G401 (cell line): Measurements from ENCODE around the gene PEAK1. TPM values are rescaled to one million over a fixed set of nuclear protein-coding genes. Genes with fewer than 3 reads are reported as not detected.

Source experiments
- DNase-seq: peaks from one replicate; pipeline ENCODE4 v3.0.0-alpha.2; 2015; ENCODE audit warnings: low spot score
- in situ Hi-C: cut with HindIII; loops from 2 replicates; pipeline ENCODE4 v1.10.0; 2016; ENCODE audit warnings: low sequenced_read_pairs, mixed read lengths
- total RNA-seq: library from RNA; depleted of rRNA; stranded (reverse); fragments of >200 nt; shearing (Covaris generic); gene quantifications from 2 replicates; pipeline ENCODE4 v1.2.3, GENCODE V29; 2014

PEAK1 gene
- total RNA-seq, 1 experiment from 2014 or later: 14.3 TPM

DNA sequence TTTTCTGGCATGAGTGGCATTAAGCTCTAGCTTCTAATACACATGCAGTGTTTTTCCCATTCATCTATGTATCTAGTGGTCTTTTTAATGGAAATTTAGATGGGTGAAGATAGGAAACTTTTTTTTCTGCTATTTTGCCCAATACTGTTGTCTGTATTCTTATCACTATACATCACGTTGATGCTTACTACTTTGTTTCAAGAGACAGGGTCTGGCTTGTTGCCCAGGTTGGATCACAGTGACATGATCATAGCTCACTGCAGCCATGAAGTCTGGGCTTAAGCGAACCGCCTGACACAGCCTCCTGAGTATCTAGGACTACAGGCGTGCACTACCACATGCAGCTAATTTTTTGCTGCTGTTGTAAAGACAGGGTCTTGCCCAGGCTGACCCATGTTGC lies 84.6 kb downstream of the PEAK1 start:
- in situ Hi-C loops: no loop called here

DNA sequence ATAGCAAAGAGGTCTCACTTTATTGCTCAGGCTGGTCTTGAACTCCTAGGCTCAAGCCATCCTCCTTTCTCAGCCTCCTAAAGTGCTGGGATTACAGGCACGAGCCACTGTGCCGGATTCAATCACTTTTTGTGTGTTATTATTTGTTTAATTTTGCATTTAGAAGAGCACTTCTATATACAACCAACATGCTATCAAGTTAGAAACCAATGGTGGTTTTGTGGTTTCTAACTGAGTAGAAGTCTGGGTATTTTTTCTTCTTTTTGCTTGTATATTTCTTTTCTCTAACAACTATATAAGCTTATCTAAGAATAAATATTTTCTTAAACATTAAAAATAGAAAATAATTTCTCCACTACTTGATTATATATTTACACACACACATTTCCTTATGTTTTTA lies 86.7 kb downstream of the PEAK1 start:
- no peak for DNase-seq
- in situ Hi-C loops: no loop called here

More for the DNA sequence above, 84.6 kb downstream of the PEAK1 start:
- peak; percentile 44 for DNase-seq

DNA sequence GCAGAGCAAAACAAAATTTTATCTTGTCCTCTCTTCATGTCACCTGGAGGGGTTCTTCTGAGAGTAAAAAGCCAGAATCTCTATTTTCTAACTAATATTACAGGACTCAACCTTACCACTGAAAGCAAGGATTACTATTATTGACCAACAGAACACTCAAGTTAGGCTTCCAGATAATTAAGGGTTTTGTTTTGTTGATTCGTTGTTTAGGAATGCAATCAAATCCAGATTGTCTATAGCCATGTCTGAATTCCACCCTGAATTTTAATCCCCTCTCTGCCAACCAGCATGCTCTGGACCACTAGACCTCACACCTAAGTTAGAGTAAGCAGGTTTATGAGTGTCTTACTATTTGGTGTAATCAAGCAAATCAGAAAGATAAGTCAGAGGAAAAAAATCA lies 90.7 kb downstream of the PEAK1 start:
- in situ Hi-C loops: no loop called here
- no peak for DNase-seq

DNA sequence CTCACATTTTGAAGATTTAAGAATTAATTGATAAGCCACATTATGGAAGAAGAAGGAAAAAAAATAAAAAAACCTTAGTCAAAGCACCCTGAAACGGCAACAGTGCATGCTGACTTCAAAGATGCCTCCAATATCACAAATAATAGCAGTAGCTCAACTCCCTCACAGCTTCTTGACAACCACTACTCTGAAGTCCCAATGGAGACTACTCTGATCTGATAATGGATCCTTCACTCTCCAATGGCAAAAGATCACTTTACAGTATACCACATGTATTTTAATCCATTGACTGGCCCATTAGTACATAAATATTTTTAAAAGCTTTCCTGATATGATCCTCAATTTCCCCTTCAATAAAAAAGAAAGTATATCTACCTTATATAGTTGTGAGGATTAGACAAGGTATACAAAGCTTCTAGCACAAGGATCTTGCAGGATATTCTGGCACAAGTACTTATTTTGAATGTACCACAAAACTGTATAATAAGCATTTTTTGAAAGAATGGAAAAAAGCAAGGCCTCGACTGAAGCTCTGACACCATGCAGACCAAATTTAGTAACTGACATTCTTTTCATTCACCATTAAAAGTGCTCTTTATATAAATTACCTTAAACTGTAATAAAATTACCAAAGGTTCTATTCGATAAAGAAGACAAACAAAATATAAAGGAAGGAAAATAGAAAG lies 91.9 kb downstream of the PEAK1 start:
- no peak for DNase-seq
- in situ Hi-C loops: no loop called here

DNA sequence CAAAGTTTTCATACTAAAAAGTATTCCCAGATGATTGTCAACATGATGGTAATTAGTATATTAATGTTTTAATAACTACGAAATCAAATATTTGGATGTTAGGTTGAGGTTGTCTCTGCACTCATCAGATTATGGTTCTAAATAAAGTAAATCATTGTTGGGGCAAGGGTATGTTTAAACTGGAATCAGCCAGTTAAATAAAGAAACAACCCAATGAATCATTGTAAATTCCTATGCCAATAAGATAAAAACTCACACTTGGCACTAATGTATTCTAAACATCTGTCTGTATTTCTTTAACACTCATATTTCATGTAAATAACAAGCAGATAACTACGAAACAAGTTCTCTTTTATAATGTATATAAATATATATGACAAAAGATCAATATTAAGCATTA lies 92.7 kb downstream of the PEAK1 start:
- in situ Hi-C loops: no loop called here

DNA sequence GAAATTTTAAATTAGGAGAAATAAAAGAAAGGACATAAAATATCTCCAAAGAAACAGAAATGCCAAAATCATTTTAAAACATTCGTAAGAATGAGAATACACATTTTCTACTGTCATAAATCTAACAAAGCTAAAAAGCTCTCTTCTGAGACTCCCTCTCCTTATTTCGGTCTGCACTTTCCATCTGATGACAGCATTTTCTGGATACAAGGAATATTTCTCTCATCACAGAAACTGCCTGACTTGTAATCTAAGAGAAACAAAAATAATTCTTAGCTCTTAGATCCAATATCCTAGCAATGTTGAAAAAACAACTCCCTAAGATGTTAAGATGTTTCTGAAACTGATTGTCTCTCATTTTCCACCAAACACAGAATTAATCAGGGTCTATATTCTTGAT lies 93.5 kb downstream of the PEAK1 start:
- in situ Hi-C loops: no loop called here
- DNase-seq: no peak

More for the DNA sequence above, 92.7 kb downstream of the PEAK1 start:
- DNase-seq: no peak

DNA sequence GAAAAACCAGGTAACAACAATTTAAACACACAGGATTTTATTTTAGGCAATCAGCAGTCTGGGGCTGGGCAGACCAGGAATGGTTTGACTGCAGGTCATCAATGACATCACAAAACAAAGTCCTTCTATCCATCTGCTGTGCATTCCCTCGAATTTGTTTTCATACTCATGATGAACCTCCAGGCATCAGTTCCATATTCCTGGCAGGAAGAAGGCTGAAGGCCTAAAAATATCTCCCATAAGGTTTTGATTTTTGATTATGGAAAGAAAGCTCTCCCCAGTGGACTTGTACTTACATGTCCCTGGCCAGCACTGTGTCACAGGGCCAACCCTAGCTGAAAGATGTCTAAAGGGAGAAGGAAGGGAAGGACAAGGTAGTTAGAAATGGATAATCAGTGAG lies 107.4 kb downstream of the PEAK1 start:
- DNase-seq: no peak
- in situ Hi-C loops: no loop called here

DNA sequence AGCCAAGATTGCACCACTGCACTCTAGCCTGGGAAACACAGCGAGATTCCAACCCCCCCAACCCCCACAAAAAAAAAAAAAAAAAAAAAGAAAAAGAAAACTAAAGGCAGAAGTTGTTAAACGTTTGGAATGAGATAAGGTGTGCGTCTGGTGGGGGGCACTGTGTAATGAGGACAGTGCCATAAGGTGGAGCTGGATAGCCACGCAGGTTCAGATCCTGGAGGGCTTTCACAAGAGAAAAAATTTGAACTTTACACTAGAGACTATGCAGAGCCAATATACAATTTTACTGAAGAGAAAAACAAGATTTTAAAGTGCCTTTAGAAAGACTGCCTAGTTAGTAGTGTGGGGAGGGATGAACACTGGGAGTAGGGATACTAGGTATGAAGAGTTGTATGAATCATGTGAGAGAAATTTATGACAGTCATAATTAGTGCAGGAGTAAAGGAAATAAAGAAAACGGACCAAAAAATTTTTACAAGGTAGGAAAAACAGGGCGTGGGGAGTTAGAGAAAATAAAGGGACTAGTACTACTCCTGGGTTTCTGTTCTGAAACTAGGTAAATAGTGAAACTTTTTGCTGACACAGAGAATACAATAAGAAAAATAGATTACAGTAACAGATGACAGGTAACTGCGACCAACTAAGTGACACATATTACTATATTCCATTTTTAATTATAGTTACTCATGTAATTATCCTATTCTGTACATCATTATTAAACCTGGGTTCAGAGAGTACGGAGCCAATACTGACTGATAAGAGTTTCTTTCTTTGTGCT lies 108.1 kb downstream of the PEAK1 start:
- no peak for DNase-seq
- in situ Hi-C loops: no loop called here

DNA sequence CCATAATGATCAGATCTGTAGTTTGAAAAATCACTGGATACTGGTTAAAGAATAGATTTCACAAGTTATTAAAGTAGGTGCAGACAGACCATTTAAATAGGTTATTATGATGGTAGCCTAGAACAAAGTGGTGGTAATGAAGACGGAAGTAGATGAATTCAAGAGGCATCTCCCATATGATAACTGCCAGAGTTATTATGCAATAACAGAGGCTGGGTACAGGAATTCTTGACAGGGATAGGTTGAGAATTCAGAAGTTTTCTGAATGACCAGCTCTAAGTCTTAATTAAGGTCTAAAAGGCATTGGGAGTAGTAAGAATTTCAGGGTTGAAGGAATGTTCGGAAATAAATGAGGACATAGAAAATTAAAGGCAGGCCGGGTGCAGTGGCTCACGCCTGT lies 108.9 kb downstream of the PEAK1 start:
- in situ Hi-C loops: no loop called here
- DNase-seq: no peak

DNA sequence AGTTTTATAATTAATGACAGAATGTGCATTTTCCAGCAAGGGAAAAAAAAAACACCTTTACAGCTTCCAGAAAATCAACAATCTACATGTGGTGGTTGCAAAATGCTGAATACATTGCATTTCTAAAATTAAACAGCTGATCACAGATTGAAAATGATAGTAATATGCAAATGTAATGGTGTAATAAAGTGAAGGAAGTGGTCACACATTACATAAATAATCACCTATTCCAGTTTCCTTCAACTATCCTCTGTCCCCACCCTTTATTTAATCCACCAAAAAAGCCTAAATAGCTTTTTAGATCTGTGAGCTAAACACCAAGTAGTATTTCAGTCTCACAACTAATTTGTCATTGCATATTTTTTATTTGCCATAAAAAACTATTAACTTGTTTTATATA lies 110.5 kb downstream of the PEAK1 start:
- in situ Hi-C loops: no loop called here
- no peak for DNase-seq

DNA sequence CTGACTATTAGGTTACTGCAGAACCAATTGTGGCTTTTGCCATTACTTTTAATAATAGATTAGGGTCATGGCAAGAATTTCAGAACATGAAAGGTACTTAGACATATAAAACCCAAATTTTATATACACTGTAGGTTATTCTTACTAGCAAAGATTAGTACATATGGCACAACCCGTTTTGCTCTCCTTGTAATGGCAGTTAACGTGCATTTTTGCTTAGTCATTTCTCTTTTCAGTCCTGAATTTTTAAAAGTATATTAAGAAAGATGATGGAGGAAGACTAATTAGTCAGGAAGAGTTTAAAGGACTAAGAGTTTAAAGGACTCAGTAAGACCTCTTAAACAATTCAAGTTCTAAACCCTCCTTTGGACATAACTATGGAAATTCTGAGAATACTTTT lies 114.0 kb downstream of the PEAK1 start:
- DNase-seq: no peak
- in situ Hi-C loops: no loop called here

DNA sequence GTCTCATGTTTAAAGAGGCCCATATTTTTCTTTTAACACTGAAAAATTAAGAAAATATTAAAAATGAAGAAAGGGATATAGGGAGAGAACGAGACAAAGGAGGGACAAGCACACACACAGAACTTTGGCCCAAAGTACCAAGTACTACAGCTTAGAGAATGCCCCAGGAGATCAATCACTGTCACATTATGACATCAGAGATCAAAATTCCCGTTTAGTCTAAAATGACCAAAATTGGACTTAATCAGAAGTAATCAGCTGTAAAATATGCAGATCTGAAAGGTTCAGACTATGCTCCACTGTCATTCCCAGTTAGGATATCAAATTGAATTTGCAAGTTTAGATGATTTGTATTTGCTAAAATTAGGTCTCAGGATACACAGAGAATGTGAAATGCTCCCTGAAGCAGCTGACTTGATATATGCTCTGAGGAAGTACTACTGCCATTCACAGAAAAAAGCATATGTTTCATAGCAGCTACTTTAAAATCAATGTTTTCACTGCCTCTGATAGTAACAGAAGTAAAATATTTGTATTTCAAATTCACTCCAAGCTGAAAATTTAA lies 123.0 kb downstream of the PEAK1 start:
- in situ Hi-C loops: no loop called here
- no peak for DNase-seq

DNA sequence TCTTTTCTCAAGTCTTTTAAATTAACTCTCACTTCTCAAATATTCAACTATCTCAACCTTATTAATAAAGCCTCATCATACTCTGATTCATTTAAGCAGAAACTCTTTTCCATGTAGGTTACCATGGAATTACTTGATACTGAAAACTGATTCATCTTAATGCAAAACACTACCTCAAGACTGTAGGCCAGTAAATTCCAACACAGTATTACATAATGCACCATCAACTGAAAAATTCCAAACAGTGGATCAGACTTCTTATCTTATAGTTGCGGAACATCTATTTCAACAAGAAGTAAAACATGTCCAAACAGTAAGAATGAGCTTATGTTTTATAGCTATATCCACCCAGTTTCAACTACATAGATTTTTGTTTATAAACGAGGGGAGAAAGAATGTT lies 124.5 kb downstream of the PEAK1 start:
- no peak for DNase-seq

DNA sequence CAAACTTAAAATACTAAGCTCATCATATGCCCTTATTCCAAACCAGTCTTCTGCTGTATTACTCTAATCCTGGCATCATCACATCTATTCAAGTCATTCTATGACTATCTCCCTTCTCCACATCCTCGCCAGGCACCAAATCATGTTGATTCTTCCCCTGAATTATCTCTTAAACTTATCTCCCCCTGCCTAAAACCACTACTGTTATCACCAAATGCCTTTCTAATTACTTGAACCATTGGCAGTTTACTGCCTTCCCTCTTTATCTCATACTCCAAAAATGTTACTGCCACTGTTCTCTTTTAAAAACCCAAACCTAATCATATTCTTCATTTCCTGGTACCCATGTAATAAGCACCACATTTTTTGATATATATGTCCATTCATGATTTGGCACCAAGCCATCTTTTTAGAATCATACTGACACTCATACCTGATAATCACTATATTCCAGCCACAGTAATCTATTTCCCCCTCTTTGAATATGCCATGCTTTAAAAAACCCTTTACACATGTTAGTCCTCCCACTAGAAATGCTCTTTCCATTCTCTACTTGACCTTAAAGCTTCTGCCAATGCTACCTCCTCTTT lies 126.8 kb downstream of the PEAK1 start:
- in situ Hi-C loops: no loop called here
- DNase-seq: no peak

More for the DNA sequence above, 124.5 kb downstream of the PEAK1 start:
- in situ Hi-C loops: no loop called here

DNA sequence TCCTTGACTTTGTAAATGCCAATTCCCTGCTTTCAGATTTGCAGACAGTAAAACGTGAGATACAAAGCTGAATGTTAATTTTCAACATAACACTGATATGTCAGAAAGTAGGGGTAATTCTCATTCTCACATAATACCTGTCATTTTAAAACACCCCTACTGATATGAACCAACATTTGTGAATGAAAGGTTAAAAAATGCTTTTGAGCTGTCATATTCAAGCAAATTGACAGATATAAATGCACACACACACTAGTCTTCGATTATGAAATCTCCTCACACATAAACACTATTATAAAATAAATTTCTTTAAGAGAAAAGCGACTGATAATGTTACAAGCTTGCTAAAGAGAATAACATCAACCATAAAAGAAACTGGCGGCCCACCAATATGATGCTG lies 128.8 kb downstream of the PEAK1 start:
- in situ Hi-C loops: no loop called here
- no peak for DNase-seq

DNA sequence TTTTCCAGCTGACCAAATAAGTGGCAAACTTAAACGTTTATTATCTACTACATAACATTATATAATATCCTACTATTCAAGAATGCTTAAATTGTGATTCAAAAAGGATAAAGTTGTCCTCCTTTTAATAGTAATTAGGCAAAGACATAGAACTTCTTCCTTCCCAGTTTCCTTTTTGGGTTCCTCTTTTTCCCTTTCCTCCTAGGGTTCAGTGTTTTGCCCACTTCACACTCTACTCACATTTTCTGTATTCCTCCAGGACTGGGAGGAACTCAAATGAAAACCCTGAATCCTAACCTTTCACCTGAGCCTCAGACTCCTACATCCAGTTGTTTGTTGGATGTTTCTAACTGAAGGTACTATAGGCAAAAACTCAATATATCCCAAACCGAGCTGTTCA lies 132.5 kb downstream of the PEAK1 start:
- in situ Hi-C loops: no loop called here
- no peak for DNase-seq

DNA sequence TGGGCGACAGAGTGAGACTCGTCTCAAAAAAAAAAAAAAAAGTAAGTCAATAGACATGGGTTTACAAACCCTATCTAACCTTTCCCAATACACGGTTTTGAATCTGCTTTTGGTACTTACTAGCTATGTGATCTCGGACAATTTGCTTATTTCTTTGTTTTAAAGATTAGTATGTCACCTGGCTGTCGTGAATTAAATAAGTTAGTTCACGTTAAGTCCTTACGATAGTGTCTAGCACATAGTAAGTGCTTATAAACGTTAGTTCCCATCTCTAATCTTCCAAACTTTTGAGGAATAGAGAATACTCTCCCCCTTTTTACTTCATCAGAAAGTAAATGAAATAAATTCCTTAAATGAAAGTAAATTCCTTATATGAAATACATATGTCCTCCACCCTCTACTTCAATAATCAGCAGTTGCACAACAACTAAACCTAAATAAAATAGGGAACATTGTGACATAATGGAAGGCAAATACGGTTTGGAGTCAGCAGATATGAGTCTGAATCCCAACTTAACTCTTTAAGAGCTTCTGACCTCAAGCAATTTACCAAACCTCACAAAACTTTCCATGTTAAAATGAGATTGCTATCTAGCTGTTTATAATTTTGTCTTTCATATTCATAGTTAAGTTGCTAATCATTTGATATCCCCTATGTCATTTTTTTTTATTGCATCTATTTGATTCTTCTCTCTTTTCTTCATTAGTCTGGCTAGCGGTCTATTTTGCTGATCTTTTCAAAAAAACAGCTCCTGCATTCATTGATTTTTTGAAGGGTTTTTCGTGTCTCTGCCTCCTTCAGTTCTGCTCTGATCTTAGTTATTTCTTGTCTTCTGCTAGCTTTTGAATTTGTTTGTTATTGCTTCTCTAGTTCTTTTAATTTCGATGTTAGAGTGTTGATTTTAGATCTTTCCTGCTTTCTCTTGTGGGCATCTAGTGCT lies 134.6 kb downstream of the PEAK1 start:
- no peak for DNase-seq
- in situ Hi-C loops: no loop called here

DNA sequence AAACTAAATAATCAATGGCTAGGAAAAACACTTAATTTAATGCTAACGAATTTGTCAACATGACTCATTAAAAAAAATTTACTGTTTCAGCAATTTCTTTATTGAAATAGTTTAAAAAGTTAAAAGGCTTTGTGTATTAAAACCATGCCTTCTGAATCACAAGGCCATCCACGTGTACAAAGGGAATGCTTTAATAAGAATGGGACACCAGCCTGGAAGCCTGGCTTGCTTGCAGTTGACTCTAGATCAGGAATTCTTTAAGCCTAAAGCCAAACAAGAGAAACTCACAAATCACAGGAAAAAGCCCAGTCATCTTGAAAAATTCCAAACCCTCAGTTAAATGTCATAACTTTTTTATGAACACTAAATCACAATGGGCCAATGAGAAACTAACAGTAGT lies 137.6 kb downstream of the PEAK1 start:
- DNase-seq: peak; percentile 5
- in situ Hi-C loops: no loop called here

DNA sequence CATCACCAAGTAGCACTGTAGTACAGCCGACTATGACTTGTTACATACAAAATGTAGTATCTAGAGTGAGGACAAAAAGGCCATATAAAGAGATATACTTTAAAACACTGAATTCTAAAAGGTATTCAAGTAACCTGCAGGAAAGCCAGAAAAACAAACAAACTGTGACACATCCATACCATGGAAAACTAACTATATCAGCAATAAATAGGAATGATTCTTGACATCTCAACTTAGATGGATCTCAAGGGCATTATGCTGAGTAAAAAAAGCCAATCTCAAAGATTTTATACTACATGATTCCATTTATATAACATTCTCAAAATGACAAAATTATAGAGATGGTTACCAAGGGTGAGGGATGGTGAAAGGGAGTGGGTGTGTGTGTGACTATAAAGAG lies 143.0 kb downstream of the PEAK1 start:
- in situ Hi-C loops: no loop called here
- no peak for DNase-seq
